Measurements from ENCODE around the gene ALOX12B.
"Not testable (repeated sequence)": the region's sequence is repeated elsewhere in the genome, so short reads cannot be mapped to it uniquely, and the experiment has no call there.

The ALOX12B gene

DNA sequence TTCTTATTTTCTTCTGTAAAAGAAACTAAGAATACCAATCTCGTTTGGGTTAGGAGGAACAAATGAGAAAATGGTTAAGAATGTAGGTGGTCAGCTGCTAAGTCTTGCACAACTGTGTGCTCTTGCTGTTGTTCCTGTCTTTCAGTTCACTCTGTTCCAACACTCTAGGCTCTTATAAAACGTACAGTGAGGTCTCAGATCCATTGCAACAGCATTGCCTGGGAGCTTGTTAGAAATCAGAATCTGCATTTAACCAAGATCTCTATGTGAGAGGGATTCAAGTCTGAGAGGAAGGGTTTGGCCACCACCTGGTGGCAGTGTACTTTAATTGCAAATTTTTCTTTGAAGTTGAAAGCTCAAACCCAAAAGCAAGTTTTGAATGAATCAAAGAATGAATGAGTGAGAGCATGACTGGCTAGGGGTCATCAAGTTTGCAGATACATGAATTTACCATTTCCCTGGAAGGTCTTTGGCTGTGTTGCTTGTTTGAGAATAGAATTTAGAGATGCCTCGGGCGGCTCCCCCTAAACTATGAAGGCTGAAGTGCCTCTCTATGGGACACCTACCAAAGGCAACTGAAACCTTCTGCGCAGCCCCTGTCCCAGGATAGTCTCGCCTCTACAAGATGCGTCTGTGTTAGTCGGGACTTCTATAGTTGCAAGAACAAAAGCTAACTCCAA lies 46.1 kb downstream of the ALOX12B start:
- peak in 1 of 2 donors; percentile 26 for DNase-seq

DNA sequence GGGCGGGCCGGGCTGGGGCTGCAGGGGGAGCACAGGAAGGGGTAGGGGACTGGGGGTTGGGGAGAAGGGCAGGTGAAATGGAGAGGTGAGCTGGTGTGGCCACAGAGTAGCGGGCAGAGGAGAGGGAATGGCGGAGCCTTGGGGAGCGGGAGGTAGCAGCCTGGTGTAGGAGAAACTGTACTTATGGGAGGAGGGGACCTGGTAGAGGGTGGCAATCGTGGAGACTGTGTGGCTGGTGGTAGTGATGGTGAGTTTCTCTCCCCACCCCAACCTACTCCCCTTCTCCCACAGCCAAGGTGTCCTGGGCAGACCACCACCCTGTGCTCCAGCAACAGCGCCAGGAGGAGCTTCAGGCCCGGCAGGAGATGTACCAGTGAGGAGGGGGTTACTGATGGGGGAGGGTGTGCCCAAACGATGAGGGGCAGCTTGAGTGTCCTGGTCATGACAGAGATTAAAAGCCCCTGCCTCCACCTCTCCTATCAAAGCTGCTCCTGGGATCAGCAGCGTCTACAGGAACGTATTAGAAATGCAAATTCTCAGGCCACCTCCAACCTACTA lies 47.8 kb downstream of the ALOX12B start:
- DNase-seq: no peak

DNA sequence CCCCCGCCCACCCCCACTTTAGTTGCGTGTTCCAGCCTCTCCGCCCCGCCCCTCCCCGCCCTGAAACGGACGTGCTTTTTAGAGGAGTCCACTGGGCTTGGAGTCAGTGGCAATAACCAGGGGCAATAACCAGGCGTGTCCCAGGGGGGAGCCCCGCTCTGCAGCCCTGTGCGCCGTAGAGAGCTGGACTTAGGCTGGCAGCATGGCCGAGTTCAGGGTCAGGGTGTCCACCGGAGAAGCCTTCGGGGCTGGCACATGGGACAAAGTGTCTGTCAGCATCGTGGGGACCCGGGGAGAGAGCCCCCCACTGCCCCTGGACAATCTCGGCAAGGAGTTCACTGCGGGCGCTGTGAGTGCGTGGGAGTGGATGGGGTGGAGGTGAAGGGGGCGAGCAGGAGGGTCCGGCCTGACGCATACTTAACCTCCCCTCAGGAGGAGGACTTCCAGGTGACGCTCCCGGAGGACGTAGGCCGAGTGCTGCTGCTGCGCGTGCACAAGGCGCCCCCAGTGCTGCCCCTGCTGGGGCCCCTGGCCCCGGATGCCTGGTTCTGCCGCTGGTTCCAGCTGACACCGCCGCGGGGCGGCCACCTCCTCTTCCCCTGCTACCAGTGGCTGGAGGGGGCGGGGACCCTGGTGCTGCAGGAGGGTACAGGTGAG lies 48.4 kb downstream of the ALOX12B start, which contains the start of gene ALOX15B:
ALOX15B (plus strand) TSS at position 106 of the 657 bp plus-strand sequence; CDS start at position 203, 97 bp downstream.
- no peak for DNase-seq

DNA sequence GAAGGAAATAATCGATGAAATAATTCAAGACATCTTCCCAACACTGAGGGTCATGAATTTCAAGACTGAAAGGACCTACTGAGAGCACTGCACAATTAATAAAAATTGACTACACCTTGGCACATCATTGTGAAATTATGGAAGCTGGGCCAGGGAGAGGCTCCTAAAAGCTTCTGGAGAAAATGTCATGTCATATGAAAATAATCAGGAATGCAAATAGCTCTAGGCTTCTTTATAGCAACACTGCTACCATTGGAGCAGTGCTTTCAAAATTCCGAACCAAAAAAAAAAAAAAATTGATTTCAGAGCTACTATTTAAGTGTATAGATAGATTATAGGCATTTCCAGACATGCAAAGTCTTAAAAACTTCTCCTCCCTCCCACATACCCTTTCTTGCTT lies 55.1 kb downstream of the ALOX12B start:
- DNase-seq: no peak

DNA sequence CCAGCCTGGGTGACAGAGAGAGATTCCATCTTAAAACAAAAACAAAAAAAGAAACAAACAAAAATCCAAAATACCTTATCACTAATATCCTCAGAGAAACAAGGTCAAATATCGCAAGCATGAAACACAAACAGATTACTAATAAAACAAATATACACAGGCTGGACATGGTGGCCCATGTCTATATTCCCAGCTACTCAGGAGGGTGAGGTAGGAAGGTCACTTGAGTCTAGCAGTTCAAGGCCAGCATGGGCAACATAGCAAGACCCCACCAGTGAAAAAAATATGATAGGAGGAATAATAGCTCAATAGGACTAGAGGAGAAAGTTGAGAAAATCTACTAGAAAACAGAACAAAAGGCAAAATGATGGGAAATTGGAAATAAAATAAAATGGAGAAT lies 55.6 kb downstream of the ALOX12B start:
- no peak for DNase-seq

DNA sequence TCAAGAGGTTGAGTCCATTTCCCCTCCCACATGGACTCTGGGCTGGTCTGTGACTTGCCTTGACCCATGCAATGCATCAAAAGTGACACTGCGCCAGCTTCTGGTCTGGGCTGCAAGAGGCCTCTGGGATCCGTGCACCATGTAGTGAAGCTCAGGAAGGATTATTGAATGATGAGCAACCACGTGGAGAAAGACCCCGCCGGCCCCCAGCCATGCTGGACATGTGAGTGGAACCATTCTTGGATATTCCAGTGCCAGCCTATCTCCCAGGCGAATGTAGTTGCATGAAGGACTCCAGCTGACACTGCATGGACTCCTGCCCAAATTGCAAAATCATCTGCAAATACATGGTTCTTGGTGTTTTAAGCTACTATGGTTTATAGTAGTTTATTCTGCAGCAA lies 56.3 kb downstream of the ALOX12B start:
- no peak for DNase-seq

DNA sequence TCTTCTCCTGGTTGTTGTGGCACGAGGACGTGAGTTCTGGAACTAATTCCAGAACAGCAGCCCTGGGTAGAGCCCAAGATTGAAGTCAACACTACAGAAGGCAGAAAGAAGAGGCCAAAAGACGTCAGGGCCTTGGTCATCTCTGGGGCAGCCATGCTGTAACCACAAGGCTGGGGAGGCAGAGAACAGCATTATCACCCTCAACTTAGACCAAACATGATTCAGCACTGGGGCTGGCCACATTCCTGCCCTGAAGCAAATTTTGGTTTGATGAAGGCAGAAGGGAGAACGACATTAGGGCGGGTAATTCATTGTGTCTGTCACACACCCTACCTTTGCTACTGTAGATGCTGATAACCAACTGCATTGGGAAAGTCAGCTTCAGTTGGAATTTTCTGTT lies 58.4 kb downstream of the ALOX12B start:
- DNase-seq: no peak

DNA sequence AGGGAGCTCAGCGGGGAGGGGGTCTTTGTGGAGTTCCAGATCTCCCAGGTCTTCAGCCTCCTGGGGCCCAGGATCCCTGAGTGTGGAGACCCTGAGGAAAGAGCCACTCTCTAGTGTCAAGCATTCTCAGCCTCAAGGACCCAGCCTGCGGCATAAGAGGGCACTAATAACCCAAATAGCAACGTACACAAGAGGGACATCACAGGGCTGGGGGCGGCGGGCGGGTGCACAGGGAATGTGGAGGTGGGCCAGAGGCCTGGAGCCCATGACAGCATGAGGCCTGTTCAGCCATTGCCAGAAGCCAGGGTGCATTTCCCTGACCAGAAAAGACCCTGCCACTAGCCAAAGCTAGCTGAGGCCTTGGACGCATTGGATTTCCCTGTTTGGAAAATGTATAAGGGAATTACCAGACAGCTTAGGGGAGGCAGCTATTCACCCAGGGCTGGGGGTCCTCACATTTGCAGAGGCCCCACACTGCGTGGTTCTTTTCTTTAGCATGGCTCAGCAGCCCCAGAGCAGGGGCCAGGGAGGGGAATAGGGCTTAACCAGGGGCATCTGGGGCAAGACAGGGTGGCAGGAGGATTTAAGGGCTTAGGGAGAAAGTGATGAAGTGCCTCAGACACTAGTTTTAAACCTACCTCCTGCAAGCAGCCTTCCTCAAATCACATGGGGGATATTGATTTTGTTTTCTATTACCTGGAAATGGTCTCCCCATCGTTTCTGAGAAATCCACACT lies 62.2 kb downstream of the ALOX12B start:
- DNase-seq: no peak

DNA sequence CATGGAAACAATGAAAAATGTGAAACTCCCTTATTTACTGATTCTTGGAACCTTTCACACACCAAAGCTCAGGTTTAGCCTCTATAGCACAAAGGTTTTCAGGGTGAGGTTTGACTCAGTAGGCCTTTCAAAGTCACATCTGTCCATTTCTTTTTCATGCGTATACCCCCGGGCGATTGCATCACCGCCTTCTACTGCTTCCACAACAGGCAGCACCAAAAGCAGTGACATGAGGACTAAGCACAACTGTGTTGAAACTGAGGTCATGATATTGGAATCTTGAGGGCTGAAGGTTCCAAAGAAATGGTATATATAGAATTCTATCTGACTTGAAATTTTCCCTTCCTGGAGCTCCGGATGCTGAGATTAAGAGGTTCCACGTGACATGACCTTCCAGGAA lies 63.4 kb downstream of the ALOX12B start:
- not testable (repeated sequence) for DNase-seq

All from stimulated activated CD4-positive, alpha-beta T cell treated with anti-CD3 and anti-CD28 coated beads, Interleukin-2, amount 100 ng/mL, for 48 hours (primary cell).